Ovary (tissue), 9 donors: ENCODE results near the gene RIC3. TPM values are rescaled to one million over a fixed set of nuclear protein-coding genes. Genes with fewer than 3 reads are reported as not detected.

Experiments used
- DNase-seq, 5 donors: peaks; one replicate each; pipeline ENCODE4 v3.0.0-alpha.2; 2019 to 2020
- H3K27ac ChIP-seq, 2 donors: fragments of 200-600 bp; one replicate each; pipeline versions ENCODE4 v1.5.1 to v1.8.0; 2019 to 2022
- H3K27me3 ChIP-seq: fragments of 200-600 bp; one replicate; pipeline ENCODE4 v1.8.0; 2022
- H3K36me3 ChIP-seq: fragments of 200-600 bp; sonication (generic); one replicate; pipeline ENCODE4 v1.5.1; 2019
- H3K4me1 ChIP-seq: one replicate; pipeline ENCODE4 v1.8.1; 2013; ENCODE audit warnings: mild to moderate bottlenecking, moderate library complexity; ENCODE audit not compliant: insufficient read depth
- H3K4me3 ChIP-seq: fragments of 200-600 bp; sonication (generic); one replicate; pipeline ENCODE4 v1.5.1; 2017
- H3K9me3 ChIP-seq, 2 donors: fragments of 200-600 bp in 1 of 2; sonication (generic) in 1 of 2; one replicate each; pipeline versions ENCODE4 v1.5.1 to v1.8.1; 2013 to 2019; ENCODE audit warnings: mild to moderate bottlenecking in 1 of 2, moderate library complexity in 1 of 2
- EP300 ChIP-seq: sonication (generic); formaldehyde crosslinking; IDR thresholded peaks from one replicate; pipeline ENCODE4 v1.6.1; 2017; ENCODE audit warnings: antibody characterized with exemption
- POLR2A ChIP-seq: fragments of 450-650 bp; IDR thresholded peaks from one replicate; pipeline ENCODE4 v1.6.1; 2017; ENCODE audit warnings: antibody characterized with exemption, mild to moderate bottlenecking, moderate library complexity
- WGBS, 3 donors: extraction: QIAGEN DNeasy Blood & Tissue Kit in 1 of 3; methylation state at CpG; one replicate each; pipeline versions ENCODE4 v1.1.5 to v1.1.7; 2013 to 2017; 5-methylcytosine and 5-hydroxymethylcytosine counted together
- intact Hi-C, 4 donors: fragments of 100-400 bp; cut with DNase I; formaldehyde crosslinking; loops; one replicate each; pipeline versions ENCODE4 v1.11.0 to v1.15.1; 2022 to 2023
- polyA plus RNA-seq, 2 donors: library from polyadenylated mRNA; stranded (reverse); fragments of 200-250 nt in 1 of 2; fragments of 350-450 nt in 1 of 2; fragmentation: Illumina TruSeq in 1 of 2; extraction: RNeasy Lipid Tissue Mini Kit (QIAGEN cat#74804) in 1 of 2; gene quantifications; one replicate each; pipeline ENCODE4 v1.2.3, GENCODE V29; 2013 to 2014
- total RNA-seq, 7 donors: library from RNA; depleted of rRNA in 2 of 7; stranded (reverse); fragments of >200 nt in 2 of 7; fragmentation: NEBNext Ultra II Directional in 3 of 7; extraction: Animal tissue kit (Norgen Biotek cat#: 25700) in 3 of 7; gene quantifications; one replicate each; pipeline versions ENCODE4 v1.1.0 to v1.2.4, GENCODE V29; 2016 to 2023
- TF ChIP-seq, protein P1 (sequence below), 3 donors: fragments of 450-650 bp in 2 of 3; fragments of 200-600 bp in 1 of 3; IDR thresholded peaks; one replicate each; pipeline versions ENCODE4 v1.5.1 to v1.8.0; 2016 to 2022; ENCODE audit warnings: antibody characterized with exemption in 3 of 3, mild to moderate bottlenecking in 1 of 3
- donor health status: DM: no; HTN: no; CAD: no; lungs with moderate emphysema.
- donor health status: DM: no; HTN: no; CAD: no.
- donor health status: Bipolar disorder and iron deficiency.
- donor health status: DM: yes; HTN: yes; CAD: no.
- donor health status: DM: no; HTN: no; CAD: no.
- donor health status: DM: yes; HTN: yes; CAD: no.

The RIC3 gene
- total and polyA plus RNA-seq, 9 donors = 10.6 to 31.4 (median 26.3) TPM

DNA sequence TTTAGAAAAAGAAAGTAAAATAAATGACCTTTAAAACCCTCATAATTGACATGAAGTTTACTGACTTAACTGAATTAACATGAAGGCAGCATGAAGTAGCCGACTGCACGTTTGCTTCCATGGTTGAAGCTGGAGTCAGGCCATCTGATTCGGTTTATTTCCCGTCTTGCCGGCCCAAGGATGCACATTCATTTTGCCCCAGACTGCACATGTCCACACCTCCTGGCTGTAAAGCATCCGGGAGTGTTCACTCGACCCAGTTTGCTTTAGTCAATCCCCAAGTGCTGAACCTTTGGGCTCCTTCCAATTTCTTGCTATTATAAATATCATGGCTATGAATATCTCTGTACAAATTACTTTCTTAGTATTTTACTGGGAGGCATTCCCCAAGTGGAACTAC lies 105.5 kb downstream of the RIC3 start:
- Histone ChIP-seq H3K27me3 (no peaks in the 10 kb centered on the region), H3K9me3 (no peaks in the 10 kb centered on the region), H3K36me3 (no peaks in the 10 kb centered on the region), H3K4me1 (peaks cover 9% of the 10 kb centered on the region), H3K27ac (peak overlapping the region in 1 of 2 donors; percentile 52), H3K4me3 (no peak overlapping the region)
- intact Hi-C loops = no loop called here
- WGBS, 3 donors = 5 to 11% (median 5%) methylated on average over 7 of the region's 7 CpGs
- no peak for TF ChIP-seq POLR2A
- TF ChIP-seq EP300 = no peak
- TF ChIP-seq, protein P1, sequence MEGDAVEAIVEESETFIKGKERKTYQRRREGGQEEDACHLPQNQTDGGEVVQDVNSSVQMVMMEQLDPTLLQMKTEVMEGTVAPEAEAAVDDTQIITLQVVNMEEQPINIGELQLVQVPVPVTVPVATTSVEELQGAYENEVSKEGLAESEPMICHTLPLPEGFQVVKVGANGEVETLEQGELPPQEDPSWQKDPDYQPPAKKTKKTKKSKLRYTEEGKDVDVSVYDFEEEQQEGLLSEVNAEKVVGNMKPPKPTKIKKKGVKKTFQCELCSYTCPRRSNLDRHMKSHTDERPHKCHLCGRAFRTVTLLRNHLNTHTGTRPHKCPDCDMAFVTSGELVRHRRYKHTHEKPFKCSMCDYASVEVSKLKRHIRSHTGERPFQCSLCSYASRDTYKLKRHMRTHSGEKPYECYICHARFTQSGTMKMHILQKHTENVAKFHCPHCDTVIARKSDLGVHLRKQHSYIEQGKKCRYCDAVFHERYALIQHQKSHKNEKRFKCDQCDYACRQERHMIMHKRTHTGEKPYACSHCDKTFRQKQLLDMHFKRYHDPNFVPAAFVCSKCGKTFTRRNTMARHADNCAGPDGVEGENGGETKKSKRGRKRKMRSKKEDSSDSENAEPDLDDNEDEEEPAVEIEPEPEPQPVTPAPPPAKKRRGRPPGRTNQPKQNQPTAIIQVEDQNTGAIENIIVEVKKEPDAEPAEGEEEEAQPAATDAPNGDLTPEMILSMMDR (IDR thresholded peaks at IDR 0.05) = no peak
- peak in 2 of 5 donors; percentile 43 to 60 for DNase-seq

DNA sequence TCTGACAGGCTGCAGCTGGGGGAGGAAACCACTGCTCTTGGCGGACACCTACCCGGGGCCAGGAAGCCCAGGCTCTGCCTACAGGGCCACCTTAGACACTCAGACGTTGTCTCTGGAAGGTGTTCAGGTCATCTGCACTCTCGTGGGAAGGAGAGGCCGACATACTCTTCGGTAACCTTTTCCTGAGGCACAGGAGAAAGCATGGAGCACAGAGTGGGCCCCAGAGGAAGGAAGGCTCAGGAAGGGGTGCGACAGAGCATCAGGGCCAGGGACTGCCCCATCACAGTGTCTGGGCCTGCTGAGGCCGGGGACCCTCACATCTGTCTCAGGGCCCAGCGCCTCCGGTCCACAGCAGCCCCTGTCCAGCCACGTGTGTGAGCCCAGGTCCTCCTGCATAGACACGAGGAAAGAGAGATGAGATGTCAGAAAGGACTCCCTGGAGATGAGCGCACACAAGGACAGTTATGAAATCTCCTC lies 106.0 kb downstream of the RIC3 start:
- no peak overlapping the region for H3K4me3 ChIP-seq
- WGBS, 3 donors = 68 to 81% (median 74%) methylated on average over 13 of the region's 13 CpGs
- no peaks in the 10 kb centered on the region for H3K36me3 ChIP-seq
- H3K4me1 ChIP-seq = peaks cover 8% of the 10 kb centered on the region
- no peak for TF ChIP-seq POLR2A
- TF ChIP-seq EP300 = no peak
- TF ChIP-seq, protein P1 (IDR thresholded peaks at IDR 0.05) = no peak
- DNase-seq = no peak
- H3K27ac ChIP-seq = peak overlapping the region; percentile 52 to 61
- H3K9me3 ChIP-seq = no peaks in the 10 kb centered on the region
- no peaks in the 10 kb centered on the region for H3K27me3 ChIP-seq
- intact Hi-C loops = no loop called here

DNA sequence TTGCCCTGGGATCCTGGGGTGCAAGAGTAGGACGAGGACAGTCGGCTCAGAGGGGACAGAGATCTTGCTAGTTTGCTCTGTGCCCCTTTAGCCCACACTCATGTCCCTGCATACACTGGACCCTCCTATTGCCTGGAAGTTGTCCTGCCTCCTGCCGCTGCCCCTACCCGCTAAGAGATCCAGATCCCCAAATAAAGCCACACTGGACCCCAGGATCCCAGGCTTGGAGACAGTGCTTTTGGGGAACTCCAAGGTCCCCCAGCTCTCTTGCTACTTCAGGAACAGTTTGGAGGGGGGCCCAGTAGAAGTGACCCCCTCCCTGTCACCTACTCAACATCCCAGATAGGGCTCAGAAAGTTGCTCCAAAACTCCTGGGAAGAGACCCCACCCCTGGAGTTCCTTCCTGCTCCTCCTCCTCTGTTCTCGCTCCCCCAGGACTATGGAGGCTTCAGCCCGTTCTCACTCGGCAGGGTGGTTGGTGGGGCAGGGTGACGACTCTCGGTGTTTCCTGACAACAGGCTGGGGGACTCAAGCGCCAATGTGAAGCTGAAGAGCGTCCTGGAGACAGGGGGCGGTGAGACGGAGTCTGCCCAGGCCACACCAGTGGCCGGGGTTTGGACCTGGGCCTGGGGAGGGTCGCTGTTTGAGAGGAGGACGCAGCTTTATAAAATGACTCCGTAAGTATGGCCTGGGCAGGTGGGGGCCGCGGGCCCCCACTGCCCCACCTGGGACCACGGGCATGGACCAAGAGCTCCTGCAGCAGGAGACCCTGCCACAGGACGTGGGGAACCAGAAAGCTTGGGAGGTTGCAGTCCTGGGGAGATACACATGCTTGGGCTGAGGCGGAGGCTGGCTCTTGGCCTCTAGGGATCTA lies 107.0 kb downstream of the RIC3 start:
- Histone ChIP-seq H3K27me3 (no peaks in the 10 kb centered on the region), H3K27ac (no peak overlapping the region)

DNA sequence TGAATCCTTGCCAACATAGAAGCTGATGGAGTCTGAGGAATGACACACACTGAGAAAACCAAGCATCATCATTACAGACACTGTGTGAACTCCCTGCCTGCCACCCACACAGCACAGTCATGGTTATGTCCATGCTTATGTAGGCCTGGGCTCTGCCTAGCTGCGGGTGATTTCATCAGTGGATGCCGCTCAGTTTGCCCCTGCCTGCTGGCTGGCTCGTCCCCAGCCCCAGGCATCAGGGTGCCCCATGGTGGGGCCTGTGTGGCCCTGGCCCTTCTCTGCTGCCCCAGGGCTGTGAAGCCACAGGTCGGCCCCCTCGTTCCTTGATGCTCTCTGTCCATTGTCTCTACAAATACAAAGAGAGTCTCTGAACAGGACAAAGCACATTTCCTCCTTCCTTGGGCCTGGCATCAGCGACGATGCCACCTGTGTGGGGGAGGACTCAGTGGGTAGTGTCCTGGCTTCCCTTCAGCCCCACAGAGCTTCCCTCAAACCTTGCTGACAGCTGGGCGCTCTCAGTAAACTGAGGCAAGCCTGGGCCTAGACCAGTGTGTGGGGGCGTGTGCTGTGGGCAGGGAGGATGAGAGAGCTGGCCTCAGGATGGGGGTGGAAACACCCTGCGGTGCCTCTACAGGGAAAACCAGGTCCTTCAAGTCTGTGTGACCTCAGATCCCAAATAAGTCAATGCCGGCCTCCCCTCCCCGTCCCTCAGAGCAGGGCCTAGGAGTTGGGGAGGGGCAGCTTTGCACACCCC lies 107.8 kb downstream of the RIC3 start:
- DNase-seq = no peak
- 91 to 96% (median 92%) methylated on average over 12 of the region's 12 CpGs for WGBS, 3 donors
- TF ChIP-seq, protein P1 (IDR thresholded peaks at IDR 0.05) = no peak
- TF ChIP-seq EP300 (no peak), POLR2A (no peak)
- H3K36me3 ChIP-seq = no peaks in the 10 kb centered on the region
- no peak overlapping the region for H3K27ac ChIP-seq
- intact Hi-C loops = no loop called here
- no peaks in the 10 kb centered on the region for H3K9me3 ChIP-seq
- no peak overlapping the region for H3K4me3 ChIP-seq
- no peaks in the 10 kb centered on the region for H3K27me3 ChIP-seq
- H3K4me1 ChIP-seq = peaks cover 12% of the 10 kb centered on the region

More for the DNA sequence above, 107.0 kb downstream of the RIC3 start:
- intact Hi-C loops = no loop called here
- no peak overlapping the region for H3K4me3 ChIP-seq
- no peak for DNase-seq
- peaks cover 10% of the 10 kb centered on the region for H3K4me1 ChIP-seq
- 95 to 96% (median 95%) methylated on average over 22 of the region's 22 CpGs for WGBS, 3 donors
- H3K36me3 ChIP-seq = no peaks in the 10 kb centered on the region
- no peaks in the 10 kb centered on the region for H3K9me3 ChIP-seq
- TF ChIP-seq, protein P1 (IDR thresholded peaks at IDR 0.05) = no peak
- TF ChIP-seq EP300 (no peak), POLR2A (no peak)
